Stimulated activated CD4-positive, alpha-beta T cell treated with anti-CD3 and anti-CD28 coated beads, Interleukin-15, amount 100 ng/mL, for 24 hours (primary cell): ENCODE measurements around the gene C2orf72.
"Not testable (repeated sequence)": the region's sequence is repeated elsewhere in the genome, so short reads cannot be mapped to it uniquely, and the experiment has no call there.

Source experiments
- DNase-seq: peaks from one replicate; pipeline ENCODE4 v3.0.0-alpha.2; 2020

C2orf72 gene

DNA sequence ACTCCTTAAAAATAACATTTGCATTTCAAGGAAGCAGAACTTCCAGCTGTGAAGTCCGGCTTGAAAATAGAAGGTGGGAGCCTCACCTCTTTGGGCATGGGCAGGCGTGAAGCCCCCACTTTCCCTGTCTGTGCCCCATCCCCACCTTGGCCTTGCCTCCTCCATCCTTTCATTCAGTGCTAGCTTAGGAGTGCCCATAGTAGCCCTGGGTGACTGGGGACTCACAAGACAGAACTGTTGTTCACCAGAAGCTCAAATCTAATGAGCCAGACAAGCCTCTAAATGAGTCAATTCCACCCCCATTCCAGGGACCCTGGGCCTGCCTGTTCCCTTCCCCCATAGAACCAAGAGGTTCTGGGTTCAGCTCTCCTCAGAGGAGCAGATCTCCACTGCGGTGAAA is 21.4 kb upstream of the C2orf72 start:
- DNase-seq: no peak

DNA sequence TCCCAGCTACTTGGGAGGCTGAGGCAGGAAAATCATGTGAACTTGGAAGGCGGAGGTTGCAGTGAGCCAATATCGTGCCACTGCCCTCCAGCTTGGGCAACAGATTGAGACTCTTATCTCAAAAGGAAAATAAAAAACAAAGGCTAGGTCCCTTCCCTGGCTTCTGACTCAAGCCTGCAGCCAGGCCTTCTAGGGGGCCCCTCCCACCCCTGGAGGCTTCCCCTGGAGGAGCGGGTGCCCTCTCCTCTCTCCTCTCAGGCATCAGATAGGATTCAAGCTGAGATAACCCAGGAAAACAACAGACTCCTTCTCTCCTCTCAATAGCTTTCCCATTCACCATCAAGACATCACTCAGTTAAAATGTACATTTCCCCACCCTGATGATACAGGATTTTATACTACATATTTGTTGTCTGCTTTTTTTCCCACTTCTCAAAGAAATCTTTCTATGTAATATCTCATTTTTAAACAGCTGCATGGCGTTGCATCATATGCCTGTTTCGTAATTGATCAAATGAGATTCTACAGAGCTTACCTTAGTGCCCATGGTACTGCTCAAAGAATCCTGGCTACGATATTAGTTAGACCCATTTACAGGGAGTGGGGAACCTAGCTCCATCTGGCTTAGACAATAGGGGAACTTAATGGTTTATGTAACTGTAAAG is 20.6 kb upstream of the C2orf72 start:
- no peak for DNase-seq

DNA sequence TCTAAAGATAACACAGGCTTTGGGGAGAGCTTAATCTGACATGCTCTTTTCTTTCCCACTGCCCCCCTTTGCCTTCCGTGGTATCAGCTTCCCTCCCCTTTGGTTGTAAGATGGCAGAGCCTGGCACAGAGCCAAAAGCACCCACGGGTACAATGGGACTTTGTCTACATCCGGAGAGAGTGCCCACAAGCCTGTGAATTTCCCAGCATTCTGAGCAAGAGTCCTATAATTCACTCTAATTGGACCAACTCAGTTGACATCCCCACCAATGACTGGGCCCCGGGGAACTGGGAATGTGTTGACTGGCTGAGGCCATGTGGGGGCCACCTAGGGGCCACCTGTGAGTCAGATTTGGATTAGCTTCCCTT is 20.1 kb upstream of the C2orf72 start:
- peak; percentile 19 for DNase-seq

DNA sequence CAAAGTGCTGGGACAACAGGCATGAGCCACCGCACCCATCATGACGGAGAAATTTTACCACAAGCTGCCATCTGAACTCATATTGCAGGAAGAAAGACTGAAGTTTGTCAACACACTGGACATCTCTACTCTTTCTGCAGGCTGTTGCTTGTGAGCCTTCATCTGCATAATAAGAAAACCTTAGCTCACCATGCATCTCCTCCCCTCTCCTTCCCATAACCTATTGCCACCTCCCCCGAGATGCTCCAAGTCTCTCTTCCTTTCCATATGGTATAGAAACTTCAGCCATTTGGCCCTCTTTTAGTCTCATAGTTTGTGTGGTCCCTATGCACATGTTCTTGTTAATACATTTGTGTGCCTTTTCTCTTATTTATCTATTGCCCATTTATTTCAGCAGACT is 19.1 kb upstream of the C2orf72 start:
- DNase-seq: no peak

DNA sequence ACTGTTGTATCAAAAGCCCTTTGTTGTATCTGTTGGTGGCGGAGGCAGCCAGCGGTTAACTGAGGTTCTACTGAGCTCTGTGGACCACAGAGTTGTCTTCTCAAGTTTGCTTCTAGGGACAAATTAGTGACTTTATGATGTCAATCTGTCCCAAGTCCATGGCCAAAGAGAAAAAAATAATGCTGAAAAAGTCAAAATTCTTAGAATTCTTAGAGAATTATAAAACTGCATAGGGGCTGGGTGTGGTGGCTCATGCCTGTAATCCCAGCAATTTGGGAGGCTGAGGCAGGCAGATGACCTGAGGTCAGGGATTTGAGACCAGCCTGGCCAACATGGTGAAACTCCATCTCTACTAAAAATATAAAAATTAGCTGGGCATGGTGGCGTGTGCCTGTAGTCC is 12.3 kb upstream of the C2orf72 start:
- not testable (repeated sequence) for DNase-seq

DNA sequence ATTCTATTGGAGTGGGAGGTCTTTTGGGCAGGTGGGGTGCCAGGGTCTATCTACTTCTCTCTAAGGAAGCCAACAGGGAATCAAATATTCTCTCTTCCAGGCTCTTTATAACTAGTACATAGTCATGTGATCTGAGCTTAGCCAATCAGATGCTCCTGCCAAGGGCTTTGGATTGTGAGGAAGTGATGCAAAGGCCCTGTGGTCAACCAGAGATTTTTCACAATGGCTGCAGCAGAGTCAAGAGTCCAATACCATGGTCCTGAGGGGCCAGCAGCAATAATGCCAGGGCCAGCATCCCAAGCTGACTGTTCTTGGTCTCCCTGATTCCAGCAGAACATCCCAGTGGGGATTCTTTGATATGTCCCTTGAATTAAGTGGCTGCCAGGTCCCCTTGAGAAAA is 8.4 kb upstream of the C2orf72 start:
- DNase-seq: no peak

DNA sequence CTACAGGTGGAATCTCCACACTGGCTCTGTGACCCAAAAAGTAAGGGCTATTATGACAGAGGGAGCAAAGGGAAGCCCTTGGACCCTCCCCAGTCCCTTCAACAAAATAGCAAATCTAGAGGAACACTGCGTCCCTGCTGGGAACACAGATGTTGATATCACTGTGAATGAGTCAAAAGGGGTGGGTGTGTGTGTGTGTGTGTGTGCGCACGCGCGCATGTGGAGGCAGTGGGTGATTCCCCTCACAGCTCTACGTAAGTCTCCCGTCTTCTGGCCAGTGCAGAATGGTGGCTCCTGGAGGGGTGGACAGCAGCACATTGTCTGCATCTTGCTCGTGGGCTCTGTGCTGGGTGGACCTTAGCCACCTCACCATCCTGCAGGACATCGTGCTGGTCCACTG is 7.8 kb upstream of the C2orf72 start:
- DNase-seq: no peak

DNA sequence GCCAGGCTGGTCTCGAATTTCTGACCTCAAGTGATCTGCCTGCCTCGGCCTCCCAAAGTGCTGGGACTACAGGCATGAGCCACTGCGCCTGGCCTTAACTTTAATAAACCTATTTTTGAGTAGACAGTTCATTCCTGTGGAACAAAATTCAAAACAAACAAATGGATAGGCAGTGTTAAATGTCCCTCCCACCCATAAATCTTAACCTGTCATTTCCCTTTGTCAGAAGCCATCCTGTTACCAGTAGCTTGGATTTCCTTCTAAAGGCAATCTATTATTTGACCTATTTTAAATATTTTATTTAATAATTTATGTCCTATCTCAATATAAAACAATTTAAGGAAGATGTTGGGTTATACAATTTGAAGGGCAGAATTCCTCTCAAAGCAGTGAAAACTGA is 6.6 kb upstream of the C2orf72 start:
- no peak for DNase-seq

DNA sequence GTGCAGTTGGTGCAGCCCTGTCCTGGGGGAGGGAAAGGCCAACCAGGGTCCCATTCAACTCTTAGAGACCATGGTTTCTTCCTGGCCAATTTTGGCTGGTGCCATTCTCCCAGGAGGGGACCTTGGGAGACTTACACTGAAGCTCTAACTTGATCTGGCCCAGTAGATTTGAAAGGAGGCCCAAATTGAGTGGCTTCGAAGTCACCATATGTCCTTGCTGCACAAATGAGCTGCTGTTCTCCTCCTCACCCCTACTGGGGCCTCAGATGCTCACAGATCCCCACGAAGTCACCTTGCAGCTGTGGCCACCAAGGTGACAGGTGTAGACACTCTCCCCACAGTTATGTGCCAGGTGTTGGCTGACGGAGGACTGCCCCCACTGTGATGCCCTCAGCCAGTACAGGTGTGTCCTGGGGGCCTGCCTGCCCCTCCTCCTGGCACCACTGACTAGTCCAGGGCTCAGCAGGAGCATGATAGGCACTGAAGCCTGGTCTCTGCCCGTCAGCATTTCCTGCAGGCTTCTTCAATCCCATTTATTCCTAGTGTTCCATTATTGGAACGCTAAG is 4.7 kb upstream of the C2orf72 start:
- DNase-seq: no peak

DNA sequence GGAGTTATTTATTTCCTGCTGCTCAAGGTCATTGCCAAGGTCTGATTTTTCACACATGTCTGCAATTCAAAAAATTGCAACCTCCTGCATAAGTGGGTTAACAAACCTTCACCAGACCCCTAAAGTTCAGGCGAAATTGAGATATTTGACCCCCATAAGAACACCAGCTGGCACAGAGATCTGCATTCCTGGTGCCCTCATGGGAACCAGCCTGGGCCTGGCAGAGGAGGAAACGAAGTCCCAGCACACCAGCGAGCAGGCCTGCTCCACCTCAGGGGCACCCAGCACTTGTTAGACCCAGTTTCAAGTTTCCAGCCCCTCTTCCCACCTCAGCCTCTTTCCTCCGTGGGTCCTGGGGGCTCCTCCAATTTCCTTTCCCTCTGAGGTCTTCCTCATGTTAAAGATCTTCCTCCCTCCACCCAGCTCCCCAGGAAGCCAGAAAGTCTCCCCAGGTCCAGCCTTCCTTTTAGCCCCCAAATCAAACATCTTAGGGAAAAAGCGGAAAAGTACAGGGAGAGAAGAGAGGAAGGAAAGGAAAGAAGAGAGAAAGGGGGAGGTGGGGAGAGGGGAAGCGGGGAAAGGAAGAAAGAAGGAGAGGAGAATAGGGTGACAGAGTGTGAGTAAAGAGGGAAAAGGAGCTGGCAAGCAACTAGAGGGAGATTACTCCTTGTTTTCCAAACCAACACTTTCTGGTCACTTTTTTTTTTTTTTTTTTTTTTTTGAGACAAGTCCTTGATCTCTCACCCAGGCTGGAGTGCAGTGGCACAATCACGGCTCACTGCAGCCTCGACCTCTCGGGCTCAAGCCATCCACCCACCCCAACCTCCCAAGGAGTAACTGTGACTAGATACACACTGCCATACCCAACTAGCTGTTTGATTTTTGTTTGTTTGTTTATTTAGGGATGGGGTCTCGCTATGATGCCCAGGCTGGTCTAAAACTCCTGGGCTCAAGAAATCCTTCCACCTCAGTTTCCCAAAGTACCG is 3.9 kb upstream of the C2orf72 start:
- DNase-seq: no peak

DNA sequence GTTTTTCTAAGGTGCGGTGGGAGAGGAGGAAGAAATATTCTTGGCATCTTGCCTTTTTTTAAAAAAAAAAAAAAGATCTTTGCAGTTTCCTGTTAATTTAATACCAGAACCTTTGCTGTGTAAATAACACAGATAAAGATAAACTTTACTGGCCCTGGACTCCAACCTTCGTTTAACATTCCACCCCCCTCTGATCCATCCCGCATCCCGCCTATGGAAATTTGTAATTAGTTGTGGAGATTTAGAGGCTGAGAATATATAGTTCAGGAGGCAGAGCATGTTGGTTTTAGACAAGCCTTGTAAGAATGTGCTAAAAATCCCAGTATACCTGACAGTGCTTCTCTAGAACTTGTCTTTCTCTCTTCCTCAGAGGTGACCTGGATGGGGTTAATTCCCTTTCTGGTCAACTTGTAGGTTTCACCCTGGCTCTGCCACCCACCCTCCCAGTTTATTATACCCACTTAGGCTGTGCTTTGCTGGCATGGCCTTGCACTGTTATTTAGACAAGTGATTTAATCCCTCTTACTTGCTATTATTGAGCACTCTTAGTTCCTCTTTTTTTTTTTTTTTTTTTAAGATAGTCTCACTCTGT is 2.9 kb upstream of the C2orf72 start:
- DNase-seq: no peak

DNA sequence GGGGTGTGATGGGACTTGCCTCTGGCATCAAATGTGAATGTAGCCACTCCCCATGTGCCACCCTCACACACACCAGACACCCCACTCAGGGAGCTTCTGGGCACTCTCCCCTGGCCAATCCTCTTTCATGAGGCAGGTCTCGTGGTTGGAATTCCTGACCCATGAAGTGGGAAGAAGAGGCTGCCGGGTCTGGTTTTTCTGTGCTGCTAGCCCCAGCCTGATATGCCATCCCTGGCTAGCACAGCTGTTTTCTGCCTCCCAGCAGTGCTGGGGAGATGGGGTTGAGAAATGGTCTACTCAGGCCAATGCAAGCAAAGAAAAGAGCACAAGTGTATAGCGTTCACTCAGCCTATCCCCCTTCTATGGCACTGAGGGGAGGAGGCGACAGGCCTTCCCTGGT is 1.2 kb upstream of the C2orf72 start:
- DNase-seq: no peak

DNA sequence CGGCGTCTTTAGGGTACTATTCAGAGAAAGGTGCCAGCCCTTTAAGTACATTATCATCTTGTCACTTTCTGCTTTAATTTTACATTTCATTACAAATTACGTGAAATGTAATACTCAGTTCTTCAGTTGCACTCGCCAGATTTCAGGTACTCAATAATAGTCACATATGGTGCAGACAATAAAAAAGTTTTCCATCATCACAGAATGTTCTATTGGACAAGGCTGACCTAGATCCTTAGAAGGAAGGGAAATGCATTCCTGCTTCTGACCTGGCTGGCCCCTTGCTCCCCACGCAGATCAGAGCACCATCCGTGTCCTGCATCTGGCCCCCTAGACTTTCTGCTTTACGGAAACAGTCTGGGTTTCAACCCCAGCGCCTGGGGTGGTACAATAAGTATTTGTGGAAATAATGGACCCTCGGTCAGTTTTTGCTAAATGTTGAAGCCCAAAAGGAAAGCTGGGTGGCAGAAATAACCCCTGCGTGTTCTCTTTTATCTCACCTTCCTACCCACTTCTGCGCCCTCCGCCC is 681 bp upstream of the C2orf72 start:
- DNase-seq: no peak

DNA sequence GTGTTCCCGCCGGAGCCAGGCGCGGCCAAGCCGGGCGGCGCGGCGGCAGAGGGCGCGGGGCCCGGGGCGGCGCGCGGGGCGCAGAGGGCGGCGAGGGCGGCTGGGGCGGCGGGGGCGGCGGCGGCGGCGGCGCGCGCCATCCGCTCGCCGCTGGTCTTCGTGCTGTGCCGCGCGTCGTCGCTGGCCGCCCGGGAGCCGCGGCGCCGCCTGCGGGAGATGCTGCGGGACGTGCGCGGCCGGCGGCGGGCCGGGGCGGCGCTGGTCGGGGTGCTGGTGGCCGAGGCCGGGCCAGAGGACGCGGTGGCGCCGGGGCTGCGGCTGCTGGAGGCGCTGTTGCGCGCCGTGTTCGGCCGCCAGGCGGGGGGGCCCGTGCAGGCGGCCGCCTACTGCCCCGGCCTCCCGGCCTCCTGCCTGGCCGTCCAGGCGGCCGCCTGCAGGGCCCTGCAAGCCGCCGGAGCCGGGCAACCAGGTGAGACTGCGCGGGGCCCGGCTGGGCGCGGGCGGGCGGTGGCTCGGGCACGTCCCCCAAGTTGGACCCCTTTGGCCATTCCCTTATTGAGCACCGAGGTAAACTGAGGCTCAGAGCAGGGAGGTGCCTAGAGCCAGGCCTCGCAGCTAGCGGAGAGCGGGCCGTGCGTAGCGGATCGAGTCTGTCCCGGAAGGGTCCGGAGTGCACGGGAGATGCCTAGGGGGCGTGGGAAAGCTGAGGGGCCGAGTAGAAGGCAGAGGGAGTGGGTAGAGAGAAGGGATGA is 584 bp downstream of the C2orf72 start:
- peak; percentile 24 for DNase-seq

DNA sequence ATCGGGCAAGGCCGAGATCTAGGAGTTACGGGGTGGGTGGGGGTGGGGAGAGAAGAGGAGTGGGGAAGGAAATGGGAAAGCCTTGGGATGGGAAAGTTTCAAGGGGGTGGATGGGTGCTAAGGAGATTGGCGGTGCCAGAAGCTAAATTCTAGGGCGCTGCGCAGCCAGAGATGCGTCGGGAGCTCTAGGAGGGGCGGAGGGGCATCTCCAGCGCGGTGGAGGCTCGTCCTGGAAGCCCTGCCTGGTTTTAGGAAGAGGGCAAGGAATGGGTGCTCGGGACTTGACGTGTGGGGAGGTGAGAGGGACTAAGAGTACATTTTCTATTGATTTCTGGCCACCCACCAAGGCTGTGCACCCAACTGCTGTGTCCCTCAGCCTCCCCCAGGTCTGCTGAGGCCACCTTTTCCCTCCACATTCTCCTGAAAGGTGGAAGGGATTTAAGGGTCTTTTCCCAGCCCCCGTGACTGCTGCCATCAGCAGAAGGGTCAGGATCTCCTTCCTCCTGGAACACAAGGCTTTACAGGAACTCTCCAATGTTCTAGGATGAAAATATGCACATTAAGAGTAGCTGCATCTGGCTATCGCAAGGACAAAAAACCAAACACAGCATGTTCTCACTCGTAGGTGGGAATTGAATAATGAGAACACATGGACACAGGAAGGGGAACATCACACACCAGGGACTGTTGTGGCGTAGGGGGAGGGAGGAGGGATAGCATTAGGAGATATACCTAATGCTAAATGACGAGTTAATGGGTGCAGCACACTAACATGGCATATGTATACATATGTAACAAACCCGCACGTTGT is 1.4 kb downstream of the C2orf72 start:
- DNase-seq: no peak

DNA sequence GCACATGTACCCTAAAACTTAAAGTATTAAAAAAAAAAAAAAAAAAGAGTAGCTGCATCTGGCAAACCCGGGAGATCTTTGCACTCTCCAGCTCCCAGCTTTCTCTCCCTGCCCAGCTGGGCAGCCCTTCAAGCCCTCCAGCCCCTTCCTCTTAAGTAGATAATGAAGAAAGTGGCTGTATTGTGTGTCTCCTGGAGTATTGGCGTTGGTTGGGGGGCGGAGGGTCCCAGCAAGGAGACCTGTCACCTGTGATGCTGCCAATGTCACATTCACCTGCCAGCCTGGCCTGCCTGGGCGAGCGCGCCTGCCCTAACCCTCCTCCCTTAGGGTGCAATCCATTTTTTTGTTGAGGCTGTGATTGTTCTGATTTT is 2.0 kb downstream of the C2orf72 start:
- no peak for DNase-seq

DNA sequence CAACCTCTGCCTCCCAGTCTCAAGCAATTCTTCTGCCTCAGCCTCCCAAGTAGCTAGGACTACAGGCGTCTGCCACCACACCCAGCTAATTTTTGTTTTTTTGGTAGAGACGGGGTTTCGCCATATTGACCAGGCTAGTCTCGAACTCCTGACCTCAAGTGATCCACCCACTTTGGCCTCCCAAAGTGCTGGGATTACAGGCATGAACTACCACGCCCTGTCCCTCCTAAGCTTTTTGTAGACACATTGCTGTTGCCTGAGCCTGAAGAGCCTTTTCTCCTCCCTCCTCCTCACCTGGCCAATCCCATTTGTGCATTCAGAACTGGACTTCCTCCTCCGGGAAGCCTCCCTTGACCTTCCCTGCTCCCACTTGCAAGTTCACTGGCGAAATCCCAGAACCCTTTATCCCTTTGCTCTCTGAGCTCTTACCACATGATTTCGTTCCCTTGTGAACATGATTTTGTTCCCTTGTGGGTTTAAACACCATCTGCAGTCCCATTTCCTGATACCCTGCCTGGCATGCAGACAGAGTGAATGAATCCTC is 2.6 kb downstream of the C2orf72 start:
- DNase-seq: no peak

DNA sequence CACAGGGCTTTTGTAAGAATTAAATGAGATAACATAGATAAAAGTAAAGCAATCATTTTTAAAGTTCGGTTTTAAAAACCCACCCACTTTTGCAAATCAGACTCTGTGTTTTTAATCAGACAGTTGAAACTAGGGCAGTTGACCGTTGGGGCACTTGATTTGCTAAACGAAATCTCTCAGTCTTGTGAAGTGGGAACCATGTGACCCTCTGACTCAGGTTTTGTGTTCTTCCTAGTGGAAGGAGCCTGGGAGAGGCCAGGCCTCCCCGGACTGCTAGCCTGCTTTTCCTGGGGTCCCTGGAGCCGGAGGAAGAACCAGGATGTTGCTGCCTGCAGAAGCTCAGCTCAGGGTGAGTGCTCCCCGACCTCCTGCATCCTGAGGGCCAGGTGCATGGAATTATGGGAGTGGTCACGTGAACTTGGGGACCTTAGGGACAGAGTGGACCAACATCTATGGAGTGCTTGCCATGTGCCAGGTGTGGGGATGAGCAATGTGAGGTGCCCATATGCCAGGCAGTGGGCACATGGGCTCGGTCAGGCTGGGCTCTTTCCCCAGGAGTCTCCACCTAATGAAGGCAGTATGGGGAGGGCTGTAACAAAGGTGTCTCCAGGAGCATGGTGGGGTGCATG is 3.9 kb downstream of the C2orf72 start:
- DNase-seq: no peak

DNA sequence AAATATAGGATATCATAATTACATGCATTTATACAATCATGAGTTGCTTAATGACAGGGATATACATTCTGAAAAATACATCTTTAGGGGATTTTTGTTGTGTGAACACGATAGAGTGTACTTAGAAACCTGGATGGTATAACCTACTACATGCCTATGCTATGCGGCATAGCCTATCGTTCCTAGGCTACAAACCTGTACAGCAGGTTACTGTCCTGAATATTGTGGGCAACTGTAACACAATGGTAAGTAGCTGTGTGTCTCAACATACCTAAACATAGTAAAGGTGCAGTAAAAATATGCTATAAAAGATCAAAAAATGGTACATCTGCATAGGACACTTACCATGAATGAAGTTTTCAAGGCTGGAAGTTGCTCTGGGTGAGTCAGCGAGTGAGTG is 6.5 kb downstream of the C2orf72 start:
- DNase-seq: no peak

DNA sequence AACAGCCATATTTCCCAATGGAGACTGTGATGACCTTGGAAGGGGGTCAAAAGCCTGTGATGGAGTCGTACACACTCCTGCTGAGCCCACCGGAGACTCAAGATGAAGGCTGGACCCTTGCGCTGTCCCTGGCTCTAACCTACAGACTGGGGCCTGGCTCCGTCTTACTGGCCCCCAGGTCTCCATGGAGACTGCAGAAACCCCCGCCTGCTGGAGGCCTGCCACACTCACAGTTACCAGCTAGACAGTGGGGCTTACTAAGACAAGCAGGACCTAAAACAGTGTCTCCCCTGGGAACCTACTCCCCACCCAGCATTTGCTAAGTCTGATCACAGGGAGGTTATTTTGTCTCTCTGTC is 9.6 kb downstream of the C2orf72 start:
- DNase-seq: no peak

DNA sequence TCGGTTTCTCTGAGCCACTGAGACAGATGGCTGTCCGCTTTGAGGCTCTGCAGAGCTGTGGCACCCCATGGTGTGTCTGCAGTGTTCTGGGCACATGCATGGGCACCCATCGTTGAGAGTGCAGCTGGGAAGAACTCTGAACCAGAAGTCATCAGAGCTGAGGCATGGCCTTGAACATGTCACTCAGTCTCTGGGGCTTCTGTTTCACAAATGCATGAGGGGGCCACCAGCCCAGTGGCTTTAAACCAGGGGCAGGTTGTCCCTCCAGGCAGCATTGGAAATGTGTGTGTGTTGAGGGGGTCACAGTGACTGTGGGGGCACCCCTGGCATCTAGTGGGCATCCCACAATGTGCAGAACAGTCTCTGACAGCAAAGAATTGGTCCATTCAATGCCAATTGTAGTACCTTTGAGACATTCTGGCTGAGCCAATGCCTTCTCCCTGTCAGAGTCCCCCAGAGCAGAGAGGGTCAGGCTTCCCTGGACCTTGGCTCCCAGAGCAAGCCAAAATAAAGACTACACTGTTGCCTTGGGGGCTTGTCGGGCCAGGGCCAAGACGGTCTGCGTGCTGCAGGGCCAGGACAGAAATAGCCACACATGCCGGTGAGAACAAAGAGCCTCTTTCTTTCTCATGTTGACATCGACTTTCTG is 10.1 kb downstream of the C2orf72 start:
- no peak for DNase-seq
